HepG2 (cell line): ENCODE results near the gene TBCEL.

ENCODE experiments used
- CTCF ChIP-seq: sonication (generic); formaldehyde crosslinking; IDR thresholded peaks from 2 replicates; pipeline ENCODE4 v1.5.0; 2020; ENCODE audit warnings: mild to moderate bottlenecking, missing genetic modification reagents, moderate library complexity
- FOXJ3 ChIP-seq: sonication (generic); formaldehyde crosslinking; IDR thresholded peaks from 2 replicates; pipeline ENCODE4 v1.4.0; 2020; ENCODE audit warnings: missing genetic modification reagents, mild to moderate bottlenecking, borderline replicate concordance
- GLI4 ChIP-seq: sonication (generic); formaldehyde crosslinking; IDR thresholded peaks from 2 replicates; pipeline ENCODE4 v1.5.1; 2020; ENCODE audit warnings: missing genetic modification reagents, mild to moderate bottlenecking, moderate library complexity, borderline replicate concordance
- GTF2F1 ChIP-seq: fragments of 150-350 bp; IDR thresholded peaks from 2 replicates; pipeline ENCODE4 v1.6.1; 2014; ENCODE audit warnings: low read length
- KLF9 ChIP-seq: IDR thresholded peaks from 2 replicates; pipeline ENCODE4 v1.6.1; 2016; ENCODE audit warnings: low read depth
- MEIS2 ChIP-seq: sonication (generic); formaldehyde crosslinking; IDR thresholded peaks from 2 replicates; pipeline ENCODE4 v1.9.0; 2021; ENCODE audit warnings: mild to moderate bottlenecking, missing genetic modification reagents
- POLR2A ChIP-seq, 2 experiments: IDR thresholded peaks; 2 replicates each; pipeline ENCODE4 v1.6.1; 2011; ENCODE audit warnings: low read depth in 2 of 2, low read length in 2 of 2, mild to moderate bottlenecking in 1 of 2, moderate library complexity in 1 of 2; ENCODE audit not compliant: insufficient read depth in 1 of 2
- TCF7 ChIP-seq: sonication (generic); IDR thresholded peaks from 2 replicates; pipeline ENCODE4 v1.6.1; 2016; ENCODE audit warnings: antibody characterized with exemption, low read depth

GRCh38 chr11:121063728-121064127 is 39.8 kb downstream of the TBCEL start:
- TF ChIP-seq GLI4 (CRISPR knock-in tag) (no peak), CTCF (CRISPR knock-in tag) (no peak), KLF9 (CRISPR knock-in tag) (no peak), GTF2F1 (no peak), MEIS2 (CRISPR knock-in tag) (no peak), POLR2A (IDR thresholded peaks at IDR 0.05; ENCODE audit: insufficient read depth in 1 of 2, low read depth in 2 of 2, low read length in 2 of 2) (no peak), FOXJ3 (CRISPR knock-in tag) (no peak), TCF7 (no peak)
